Omental fat pad (tissue), 4 donors: Measurements from ENCODE around the gene SLC19A1. TPM values are rescaled to one million over a fixed set of nuclear protein-coding genes. Genes with fewer than 3 reads are reported as not detected.

Experiments used
- ATAC-seq: fragments of 150-250 bp; one replicate; pipeline ENCODE4 v1.9.1; 2016; ENCODE audit warnings: mild to moderate bottlenecking, moderate library complexity; ENCODE audit not compliant: low FRiP score
- DNase-seq: peaks from one replicate; pipeline ENCODE4 v3.0.0-alpha.2; 2019; ENCODE audit warnings: low spot score
- total RNA-seq, 4 donors: library from RNA; depleted of rRNA; stranded (reverse); fragments of >200 nt; gene quantifications; one replicate each; pipeline ENCODE4 v1.1.0, GENCODE V29; 2016
- TF ChIP-seq, protein P1 (sequence below), 3 donors: fragments of 450-650 bp; IDR thresholded peaks; one replicate each; pipeline ENCODE4 v1.5.1; 2016 to 2017; ENCODE audit warnings: antibody characterized with exemption in 3 of 3, mild to moderate bottlenecking in 3 of 3, moderate library complexity in 2 of 3

Gene SLC19A1
- total RNA-seq, 4 donors from 2014 or later = 5.8 to 18.6 (median 14.6) TPM

DNA sequence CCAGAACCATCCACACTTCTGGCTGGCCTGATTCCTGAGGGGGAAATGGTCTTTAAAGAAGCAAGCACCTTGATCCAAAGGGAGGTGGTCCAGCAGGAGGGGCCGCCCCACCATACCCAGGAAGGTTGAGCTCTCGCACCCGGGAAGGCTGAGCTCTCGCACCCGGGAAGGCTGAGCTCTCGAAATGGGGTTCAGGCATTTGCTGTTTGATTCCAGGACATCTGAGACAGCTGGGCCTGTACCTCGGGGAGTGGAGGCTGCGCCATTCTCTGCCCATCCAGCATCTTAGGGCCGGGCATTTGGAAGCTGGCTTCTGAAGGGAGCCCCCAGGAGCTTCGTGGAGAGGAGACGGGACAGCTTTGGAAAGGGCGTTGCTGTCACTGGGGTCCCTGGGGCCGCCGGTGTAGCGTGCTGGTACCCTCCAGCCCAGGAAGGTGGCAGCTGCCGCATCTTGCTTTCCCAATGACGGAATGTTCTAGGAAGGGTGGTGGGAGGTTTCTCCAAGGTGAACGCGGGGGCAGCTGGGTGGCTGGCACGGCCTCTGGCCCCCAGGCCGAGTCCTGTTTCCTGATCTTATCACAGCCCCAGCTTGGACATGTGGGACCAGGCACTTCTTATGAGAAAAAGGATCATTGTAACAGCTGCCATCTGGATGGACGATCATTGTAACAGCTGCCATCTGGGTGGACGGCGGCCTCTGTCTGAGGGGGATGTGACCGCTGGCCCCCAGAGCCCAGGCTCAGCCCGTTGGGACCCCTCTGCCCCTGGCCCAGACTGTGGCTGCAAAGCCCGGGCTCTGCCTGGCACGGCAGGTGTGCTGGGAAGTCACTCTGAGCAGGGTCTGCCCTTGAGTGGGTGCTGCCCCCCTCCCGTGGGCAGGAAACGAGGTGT lies 75.7 kb downstream of the SLC19A1 start:
- ATAC-seq (no peak), DNase-seq (no peak)
- TF ChIP-seq, protein P1, sequence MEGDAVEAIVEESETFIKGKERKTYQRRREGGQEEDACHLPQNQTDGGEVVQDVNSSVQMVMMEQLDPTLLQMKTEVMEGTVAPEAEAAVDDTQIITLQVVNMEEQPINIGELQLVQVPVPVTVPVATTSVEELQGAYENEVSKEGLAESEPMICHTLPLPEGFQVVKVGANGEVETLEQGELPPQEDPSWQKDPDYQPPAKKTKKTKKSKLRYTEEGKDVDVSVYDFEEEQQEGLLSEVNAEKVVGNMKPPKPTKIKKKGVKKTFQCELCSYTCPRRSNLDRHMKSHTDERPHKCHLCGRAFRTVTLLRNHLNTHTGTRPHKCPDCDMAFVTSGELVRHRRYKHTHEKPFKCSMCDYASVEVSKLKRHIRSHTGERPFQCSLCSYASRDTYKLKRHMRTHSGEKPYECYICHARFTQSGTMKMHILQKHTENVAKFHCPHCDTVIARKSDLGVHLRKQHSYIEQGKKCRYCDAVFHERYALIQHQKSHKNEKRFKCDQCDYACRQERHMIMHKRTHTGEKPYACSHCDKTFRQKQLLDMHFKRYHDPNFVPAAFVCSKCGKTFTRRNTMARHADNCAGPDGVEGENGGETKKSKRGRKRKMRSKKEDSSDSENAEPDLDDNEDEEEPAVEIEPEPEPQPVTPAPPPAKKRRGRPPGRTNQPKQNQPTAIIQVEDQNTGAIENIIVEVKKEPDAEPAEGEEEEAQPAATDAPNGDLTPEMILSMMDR (IDR thresholded peaks at IDR 0.05) = no peak

DNA sequence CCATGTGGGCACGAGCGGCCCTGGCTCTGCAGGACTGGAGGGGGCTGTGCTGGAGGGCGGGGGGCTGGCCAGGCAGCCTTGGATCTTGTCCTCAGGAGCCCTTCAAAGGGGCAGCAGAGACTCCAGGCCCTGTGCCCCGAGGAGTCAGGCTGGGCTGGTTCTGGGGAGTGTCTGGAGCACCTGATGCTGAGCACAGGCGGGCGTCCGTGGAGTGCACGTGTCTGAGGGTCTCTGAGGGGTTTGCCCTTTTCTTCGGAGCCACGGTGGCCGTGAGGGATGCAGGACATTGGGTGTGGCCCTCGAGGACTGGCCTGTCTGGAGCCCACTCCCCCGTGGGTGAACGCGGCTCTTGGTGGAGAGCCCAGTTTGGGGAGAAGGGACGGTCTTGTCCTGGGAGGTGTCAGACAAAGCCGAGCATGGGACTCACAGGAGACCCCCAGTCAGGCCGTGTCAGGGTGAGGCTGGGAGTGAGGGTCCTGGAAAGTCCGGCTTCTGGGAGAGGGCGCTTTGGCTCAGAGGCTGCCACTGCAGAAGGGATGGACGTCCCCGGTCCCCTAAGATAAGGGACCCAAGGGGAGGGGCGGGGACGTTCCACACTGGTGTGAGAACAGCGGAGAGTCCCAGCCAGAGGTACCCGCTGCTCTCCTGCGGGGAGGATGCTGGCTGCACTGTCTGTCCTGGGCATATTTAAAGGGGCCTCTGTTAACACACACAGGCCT lies 76.5 kb downstream of the SLC19A1 start:
- TF ChIP-seq, protein P1 (IDR thresholded peaks at IDR 0.05) = no peak
- no peak for DNase-seq
- ATAC-seq = no peak

DNA sequence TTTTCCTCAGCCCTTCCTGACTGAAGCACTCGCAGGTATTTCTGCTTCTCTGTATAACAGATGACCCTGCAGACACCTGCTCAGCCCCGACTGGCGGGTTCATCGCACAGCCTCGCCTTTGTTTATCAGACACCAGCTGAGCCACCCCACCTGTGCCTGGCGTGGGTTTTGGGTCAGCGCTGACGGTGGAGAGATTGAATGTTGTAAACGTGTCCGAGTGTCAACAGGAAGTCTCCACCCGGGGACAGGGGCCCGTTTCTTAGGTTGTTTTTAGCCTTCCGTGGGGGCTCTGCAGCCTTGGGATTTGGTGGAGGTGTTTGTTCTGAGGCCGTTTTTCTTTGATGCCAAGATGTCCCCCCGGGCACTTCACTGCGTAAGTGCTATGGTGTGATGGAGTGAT lies 77.1 kb downstream of the SLC19A1 start:
- TF ChIP-seq, protein P1 (IDR thresholded peaks at IDR 0.05) = no peak
- DNase-seq (no peak), ATAC-seq (no peak)

DNA sequence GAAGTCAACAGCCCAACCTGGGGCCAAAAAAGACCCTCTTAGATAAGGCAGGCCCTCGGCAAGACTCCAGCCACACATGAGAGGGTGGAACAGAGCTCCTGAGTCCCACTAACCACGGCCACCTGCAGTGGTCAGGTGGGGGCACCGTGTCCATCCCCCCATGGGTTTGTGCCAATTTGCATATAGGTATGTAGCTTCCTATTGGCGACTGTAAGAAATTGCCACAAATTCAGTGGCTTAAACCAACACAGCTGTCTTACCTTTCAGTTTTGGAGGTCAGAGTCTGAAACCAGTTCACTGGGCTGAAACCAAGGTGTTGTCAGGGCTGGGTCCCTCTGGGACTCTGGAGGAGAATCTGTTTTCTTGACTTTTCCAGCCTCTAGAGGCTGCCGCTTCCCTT lies 77.9 kb downstream of the SLC19A1 start:
- no peak for DNase-seq
- TF ChIP-seq, protein P1 (IDR thresholded peaks at IDR 0.05) = no peak
- ATAC-seq = no peak

DNA sequence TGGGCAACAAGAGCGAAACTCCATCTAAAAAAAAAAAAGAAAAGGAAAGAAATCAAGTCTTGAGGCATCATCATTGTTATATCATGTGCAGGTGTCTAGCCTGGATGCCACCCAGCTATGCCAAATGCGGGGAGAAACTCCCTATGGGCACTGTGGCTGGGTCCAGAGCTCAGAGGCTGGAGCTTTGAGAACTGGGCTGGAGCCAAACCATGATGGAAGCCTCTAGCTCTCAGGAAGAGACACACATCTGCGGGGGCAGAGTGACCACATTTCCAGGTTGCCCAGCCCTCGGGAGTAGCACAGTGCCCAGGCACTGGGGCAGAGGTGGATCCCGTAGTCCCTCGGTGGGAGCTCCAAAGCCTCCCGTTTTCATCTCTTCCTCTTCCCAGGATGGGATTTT lies 78.4 kb downstream of the SLC19A1 start:
- DNase-seq (no peak), ATAC-seq (no peak)
- TF ChIP-seq, protein P1 (IDR thresholded peaks at IDR 0.05) = no peak

DNA sequence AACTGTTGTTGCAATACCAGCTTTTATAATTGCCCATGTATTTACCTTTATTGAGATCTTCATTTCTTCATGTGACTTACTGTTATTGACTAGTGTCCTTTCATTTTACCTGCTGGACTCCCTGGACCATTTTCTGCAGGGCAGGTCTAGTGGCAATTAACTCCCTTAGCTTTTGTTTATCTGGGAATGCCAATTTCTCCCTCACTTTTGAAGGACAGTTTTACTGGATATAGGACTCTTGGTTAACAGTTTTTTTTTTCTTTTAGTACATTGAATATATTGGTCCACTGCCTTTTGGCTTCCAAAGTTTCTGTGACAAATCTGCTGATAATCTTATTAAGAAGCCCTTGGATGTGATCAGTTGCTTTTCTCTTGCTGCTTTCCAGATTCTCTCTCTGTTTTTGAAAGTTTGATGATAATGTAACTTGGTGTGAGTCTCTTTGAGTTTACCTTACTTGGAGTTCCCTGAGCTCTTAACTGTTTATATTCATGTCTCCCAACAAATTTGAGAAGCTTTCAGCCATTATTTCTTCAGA lies 80.4 kb downstream of the SLC19A1 start:
- ATAC-seq (no peak), DNase-seq (no peak)
- TF ChIP-seq, protein P1 (IDR thresholded peaks at IDR 0.05) = no peak
